Activated CD4-positive, CD25-positive, alpha-beta regulatory T cell treated with anti-CD3 and anti-CD28 coated beads, Interleukin-2, amount 50 U/mL, for 24 hours (primary cell): ENCODE data around the gene TAB2.

Experiments used
- ATAC-seq, 2 donors: fragments of 150-1000 bp; cut with Tn5 transposase; one replicate each; pipeline ENCODE4 v1.10.0; 2021; ENCODE audit warnings: mild to moderate bottlenecking in 1 of 2, moderate library complexity in 1 of 2

Gene TAB2

GRCh38 chr6:149419696-149420404, 102.3 kb downstream of the TAB2 start:
- ATAC-seq = peak in 1 of 2 donors; percentile 31

- ATAC-seq = peak; percentile 52 to 64
Measured at GRCh38 chr6:149421132-149421531, 103.6 kb downstream of the TAB2 start.

- no peak for ATAC-seq
Measured at GRCh38 chr6:149422581-149422980, 105.1 kb downstream of the TAB2 start.

GRCh38 chr6:149423964-149424440, 106.5 kb downstream of the TAB2 start:
- ATAC-seq = no peak

- ATAC-seq = no peak
Measured at GRCh38 chr6:149425224-149425623, 107.7 kb downstream of the TAB2 start.

- ATAC-seq = no peak
Measured at GRCh38 chr6:149425754-149426153, 108.2 kb downstream of the TAB2 start.

- ATAC-seq = no peak
Measured at GRCh38 chr6:149428606-149429005, 111.1 kb downstream of the TAB2 start.

- no peak for ATAC-seq
Measured at GRCh38 chr6:149429427-149430360, 112.2 kb downstream of the TAB2 start.

GRCh38 chr6:149431905-149432775, 114.6 kb downstream of the TAB2 start:
- peak; percentile 90 to 93 for ATAC-seq

GRCh38 chr6:149433405-149433804, 115.9 kb downstream of the TAB2 start:
- ATAC-seq = no peak

GRCh38 chr6:149433881-149434280, 116.4 kb downstream of the TAB2 start:
- no peak for ATAC-seq

- ATAC-seq = no peak
Measured at GRCh38 chr6:149435919-149436586, 118.5 kb downstream of the TAB2 start.

- ATAC-seq = no peak
Measured at GRCh38 chr6:149436647-149437046, 119.1 kb downstream of the TAB2 start.

- ATAC-seq = no peak
Measured at GRCh38 chr6:149437212-149437611, 119.7 kb downstream of the TAB2 start.

- peak; percentile 37 to 68 for ATAC-seq
Measured at GRCh38 chr6:149438855-149439254, 121.3 kb downstream of the TAB2 start.

GRCh38 chr6:149439626-149440025, 122.1 kb downstream of the TAB2 start:
- ATAC-seq = no peak

GRCh38 chr6:149440735-149441671, 123.5 kb downstream of the TAB2 start:
- ATAC-seq = no peak

GRCh38 chr6:149441740-149442139, 124.2 kb downstream of the TAB2 start:
- ATAC-seq = no peak

- ATAC-seq = peak; percentile 64 to 70
Measured at GRCh38 chr6:149443411-149444181, 126.1 kb downstream of the TAB2 start.
